HCT116 (cell line): ENCODE results near the gene SPATA20.

ENCODE experiments used
- EZH2 ChIP-seq: fragments of 200-600 bp; sonication (generic); IDR thresholded peaks from 2 replicates; pipeline ENCODE4 v1.6.1; 2017; ENCODE audit warnings: antibody characterized with exemption, mixed run types
- TF ChIP-seq, protein P1 (sequence below), 3 experiments: fragments of 200-600 bp in 1 of 3; sonication (generic) in 1 of 3; IDR thresholded peaks in 2 of 3; conservative IDR thresholded peaks in 1 of 3; 2 replicates each; pipeline ENCODE4 v1.5.1; 2012 to 2017; ENCODE audit warnings: low read depth in 2 of 3, low read length in 2 of 3, antibody characterized with exemption in 1 of 3, borderline replicate concordance in 1 of 3, control low read depth in 1 of 3, mild to moderate bottlenecking in 1 of 3, mixed read lengths in 1 of 3, mixed run types in 1 of 3, moderate library complexity in 1 of 3; ENCODE audit not compliant: insufficient read depth in 1 of 3

DNA sequence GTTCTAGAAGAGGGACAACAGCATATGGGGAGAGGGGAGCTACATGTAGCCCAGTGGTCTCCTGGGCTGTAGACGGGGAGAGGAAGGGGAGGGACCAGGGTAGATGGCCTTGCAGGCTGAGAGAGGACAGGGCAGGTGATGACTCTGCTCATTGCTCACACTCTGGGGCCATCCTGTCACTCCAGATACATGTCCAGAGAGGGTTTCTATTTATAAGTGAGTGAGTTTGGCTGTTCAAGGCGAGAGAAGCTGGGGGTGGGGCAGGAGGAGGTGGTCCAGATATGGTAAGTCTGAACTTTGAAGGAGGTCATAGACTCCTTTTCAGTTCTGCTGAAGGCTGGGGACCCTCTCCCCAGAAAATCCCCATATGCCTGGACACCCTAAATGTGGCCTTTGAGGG lies 35.8 kb downstream of the SPATA20 start:
- no peak for TF ChIP-seq EZH2
- TF ChIP-seq, protein P1, sequence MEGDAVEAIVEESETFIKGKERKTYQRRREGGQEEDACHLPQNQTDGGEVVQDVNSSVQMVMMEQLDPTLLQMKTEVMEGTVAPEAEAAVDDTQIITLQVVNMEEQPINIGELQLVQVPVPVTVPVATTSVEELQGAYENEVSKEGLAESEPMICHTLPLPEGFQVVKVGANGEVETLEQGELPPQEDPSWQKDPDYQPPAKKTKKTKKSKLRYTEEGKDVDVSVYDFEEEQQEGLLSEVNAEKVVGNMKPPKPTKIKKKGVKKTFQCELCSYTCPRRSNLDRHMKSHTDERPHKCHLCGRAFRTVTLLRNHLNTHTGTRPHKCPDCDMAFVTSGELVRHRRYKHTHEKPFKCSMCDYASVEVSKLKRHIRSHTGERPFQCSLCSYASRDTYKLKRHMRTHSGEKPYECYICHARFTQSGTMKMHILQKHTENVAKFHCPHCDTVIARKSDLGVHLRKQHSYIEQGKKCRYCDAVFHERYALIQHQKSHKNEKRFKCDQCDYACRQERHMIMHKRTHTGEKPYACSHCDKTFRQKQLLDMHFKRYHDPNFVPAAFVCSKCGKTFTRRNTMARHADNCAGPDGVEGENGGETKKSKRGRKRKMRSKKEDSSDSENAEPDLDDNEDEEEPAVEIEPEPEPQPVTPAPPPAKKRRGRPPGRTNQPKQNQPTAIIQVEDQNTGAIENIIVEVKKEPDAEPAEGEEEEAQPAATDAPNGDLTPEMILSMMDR (IDR thresholded peaks at IDR 0.05 in 2 of 3, conservative IDR thresholded peaks at IDR 0.05 in 1 of 3; ENCODE audit: borderline replicate concordance in 1 of 3, insufficient read depth in 1 of 3, low read depth in 2 of 3, low read length in 2 of 3): no peak
